ENCODE results near the gene GCFC2. TPM values are rescaled to one million over a fixed set of nuclear protein-coding genes. Genes with fewer than 3 reads are reported as not detected.

GCFC2 gene
- total and polyA plus RNA-seq, 2 of the 13 experiments (the other 11 are each of a cell fraction or from before 2014, with no cell fraction given) = 26.8 to 49.0 TPM

- TF ChIP-seq HDAC6 (IDR thresholded peaks at IDR 0.05; ENCODE audit: low read depth, low read length) (no peak), SIN3B (IDR thresholded peaks at IDR 0.05; ENCODE audit: low read length) (no peak), TIGD3 (CRISPR knock-in tag; IDR thresholded peaks at IDR 0.05; ENCODE audit: borderline replicate concordance) (peak; percentile 97), ZBTB46 (CRISPR knock-in tag; IDR thresholded peaks at IDR 0.05; ENCODE audit: borderline replicate concordance) (peak; percentile 82; the same call in 1 of the 2 replicates), ZNF687 (CRISPR knock-in tag; IDR thresholded peaks at IDR 0.05) (peak; percentile 100), PRMT3 (CRISPR knock-in tag; IDR thresholded peaks at IDR 0.05; ENCODE audit: borderline replicate concordance, low read depth) (peak; percentile 99), ELF4 (CRISPR knock-in tag; IDR thresholded peaks at IDR 0.05; ENCODE audit: borderline replicate concordance) (peak; percentile 88), ZNF274 (CRISPR knock-in tag; IDR thresholded peaks at IDR 0.05) (peak; percentile 100), CENPBD1 (CRISPR knock-in tag; IDR thresholded peaks at IDR 0.05; ENCODE audit: borderline replicate concordance, low read depth) (peak; percentile 97; the same call in 1 of the 2 replicates), GTF2F1 (IDR thresholded peaks at IDR 0.05; ENCODE audit: low read length) (no peak; the same call in 1 of the 2 replicates), HNF4A (CRISPR knock-in tag; IDR thresholded peaks at IDR 0.05) (peak; percentile 37; the same call in 1 of the 2 replicates), ZNF333 (CRISPR knock-in tag; IDR thresholded peaks at IDR 0.05; ENCODE audit: borderline replicate concordance) (peak; percentile 90), TOPORS (CRISPR knock-in tag; IDR thresholded peaks at IDR 0.05) (peak; percentile 100)
- TF ChIP-seq, protein P1, sequence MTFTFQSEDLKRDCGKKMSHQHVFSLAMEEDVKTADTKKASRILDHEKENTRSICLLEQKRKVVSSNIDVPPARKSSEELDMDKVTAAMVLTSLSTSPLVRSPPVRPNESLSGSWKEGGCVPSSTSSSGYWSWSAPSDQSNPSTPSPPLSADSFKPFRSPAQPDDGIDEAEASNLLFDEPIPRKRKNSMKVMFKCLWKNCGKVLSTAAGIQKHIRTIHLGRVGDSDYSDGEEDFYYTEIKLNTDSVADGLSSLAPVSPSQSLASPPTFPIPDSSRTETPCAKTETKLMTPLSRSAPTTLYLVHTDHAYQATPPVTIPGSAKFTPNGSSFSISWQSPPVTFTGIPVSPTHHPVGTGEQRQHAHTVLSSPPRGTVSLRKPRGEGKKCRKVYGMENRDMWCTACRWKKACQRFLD (CRISPR knock-in tag; IDR thresholded peaks at IDR 0.05; ENCODE audit: borderline replicate concordance) = peak; percentile 100
- TF ChIP-seq, protein P2, sequence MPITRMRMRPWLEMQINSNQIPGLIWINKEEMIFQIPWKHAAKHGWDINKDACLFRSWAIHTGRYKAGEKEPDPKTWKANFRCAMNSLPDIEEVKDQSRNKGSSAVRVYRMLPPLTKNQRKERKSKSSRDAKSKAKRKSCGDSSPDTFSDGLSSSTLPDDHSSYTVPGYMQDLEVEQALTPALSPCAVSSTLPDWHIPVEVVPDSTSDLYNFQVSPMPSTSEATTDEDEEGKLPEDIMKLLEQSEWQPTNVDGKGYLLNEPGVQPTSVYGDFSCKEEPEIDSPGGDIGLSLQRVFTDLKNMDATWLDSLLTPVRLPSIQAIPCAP (CRISPR knock-in tag; IDR thresholded peaks at IDR 0.05; ENCODE audit: low read depth) = peak; percentile 96
- TF ChIP-seq, protein P3, sequence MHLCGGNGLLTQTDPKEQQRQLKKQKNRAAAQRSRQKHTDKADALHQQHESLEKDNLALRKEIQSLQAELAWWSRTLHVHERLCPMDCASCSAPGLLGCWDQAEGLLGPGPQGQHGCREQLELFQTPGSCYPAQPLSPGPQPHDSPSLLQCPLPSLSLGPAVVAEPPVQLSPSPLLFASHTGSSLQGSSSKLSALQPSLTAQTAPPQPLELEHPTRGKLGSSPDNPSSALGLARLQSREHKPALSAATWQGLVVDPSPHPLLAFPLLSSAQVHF (CRISPR knock-in tag; IDR thresholded peaks at IDR 0.05) = peak; percentile 100
Observed at GRCh38 chr2:75710577-75711253, at the start of gene GCFC2 (continued).
